SK-N-SH (cell line): ENCODE measurements around the gene ZNF442.
"Not testable (repeated sequence)": the region's sequence is repeated elsewhere in the genome, so short reads cannot be mapped to it uniquely, and the experiment has no call there.

Source experiments
- ELF1 ChIP-seq: IDR thresholded peaks from 2 replicates; pipeline ENCODE4 v1.4.0; 2012
- EP300 ChIP-seq, 2 experiments: IDR thresholded peaks; 2 replicates each; pipeline versions ENCODE4 v1.4.0 to v1.6.1; 2012; ENCODE audit warnings: borderline replicate concordance in 1 of 2, low read depth in 1 of 2, low read length in 1 of 2
- FOXM1 ChIP-seq: IDR thresholded peaks from 2 replicates; pipeline ENCODE4 v1.4.0; 2012; ENCODE audit warnings: low read depth, mild to moderate bottlenecking
- MEF2A ChIP-seq: IDR thresholded peaks from 2 replicates; pipeline ENCODE4 v1.4.0; 2012; ENCODE audit warnings: low read depth, borderline replicate concordance
- MXI1 ChIP-seq: IDR thresholded peaks from 2 replicates; pipeline ENCODE4 v1.6.1; 2012; ENCODE audit warnings: mild to moderate bottlenecking, low read depth, low read length, improper control_type of control experiment
- POLR2AphosphoS5 ChIP-seq: IDR thresholded peaks from 2 replicates; pipeline ENCODE4 v1.6.1; 2012; ENCODE audit warnings: low read depth, low read length
- SIN3A ChIP-seq: IDR thresholded peaks from 2 replicates; pipeline ENCODE4 v1.6.1; 2012; ENCODE audit warnings: low read depth, mild to moderate bottlenecking, low read length, moderate library complexity, borderline replicate concordance
- TAF1 ChIP-seq: IDR thresholded peaks from 2 replicates; pipeline ENCODE4 v1.6.1; 2012; ENCODE audit warnings: low read depth, mild to moderate bottlenecking, low read length, moderate library complexity, borderline replicate concordance
- TCF12 ChIP-seq: IDR thresholded peaks from 2 replicates; pipeline ENCODE4 v1.4.0; 2012
- YY1 ChIP-seq: IDR thresholded peaks from 2 replicates; pipeline ENCODE4 v1.4.0; 2012; ENCODE audit warnings: low read depth, mild to moderate bottlenecking
- TF ChIP-seq, protein P1 (sequence below): fragments of 200-600 bp; sonication (generic); IDR thresholded peaks from 2 replicates; pipeline ENCODE4 v1.6.1; 2017; ENCODE audit warnings: antibody characterized with exemption, mild to moderate bottlenecking, moderate library complexity
- TF ChIP-seq, protein P2 (sequence below): IDR thresholded peaks from 2 replicates; pipeline ENCODE4 v1.6.1; 2012; ENCODE audit warnings: mild to moderate bottlenecking, low read depth, low read length, moderate library complexity
- TF ChIP-seq, protein P3 (sequence below): fragments of 150-350 bp; IDR thresholded peaks from 2 replicates; pipeline ENCODE4 v1.6.1; 2017; ENCODE audit warnings: antibody characterized with exemption, low read length, low read depth, borderline replicate concordance

DNA sequence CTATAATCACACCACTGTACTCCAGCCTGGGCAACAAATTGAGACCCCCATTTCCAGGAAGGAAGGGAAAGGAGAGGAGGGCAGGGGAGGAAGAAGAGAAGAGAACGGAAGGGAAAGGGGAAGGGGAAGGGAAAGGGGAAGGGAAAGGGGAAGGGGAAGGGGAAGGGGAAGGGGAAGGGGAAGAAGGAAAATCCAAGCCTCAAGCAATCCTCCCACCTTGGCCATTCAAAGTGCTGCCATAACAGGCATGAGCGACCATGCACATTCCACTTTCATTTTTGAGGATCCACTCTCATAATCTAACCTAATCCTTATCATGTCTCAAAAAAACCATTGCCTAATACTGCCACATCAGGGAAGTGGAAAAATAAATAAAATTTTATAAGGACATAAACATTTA is 20.9 kb upstream of the ZNF442 start:
- TF ChIP-seq, protein P1, sequence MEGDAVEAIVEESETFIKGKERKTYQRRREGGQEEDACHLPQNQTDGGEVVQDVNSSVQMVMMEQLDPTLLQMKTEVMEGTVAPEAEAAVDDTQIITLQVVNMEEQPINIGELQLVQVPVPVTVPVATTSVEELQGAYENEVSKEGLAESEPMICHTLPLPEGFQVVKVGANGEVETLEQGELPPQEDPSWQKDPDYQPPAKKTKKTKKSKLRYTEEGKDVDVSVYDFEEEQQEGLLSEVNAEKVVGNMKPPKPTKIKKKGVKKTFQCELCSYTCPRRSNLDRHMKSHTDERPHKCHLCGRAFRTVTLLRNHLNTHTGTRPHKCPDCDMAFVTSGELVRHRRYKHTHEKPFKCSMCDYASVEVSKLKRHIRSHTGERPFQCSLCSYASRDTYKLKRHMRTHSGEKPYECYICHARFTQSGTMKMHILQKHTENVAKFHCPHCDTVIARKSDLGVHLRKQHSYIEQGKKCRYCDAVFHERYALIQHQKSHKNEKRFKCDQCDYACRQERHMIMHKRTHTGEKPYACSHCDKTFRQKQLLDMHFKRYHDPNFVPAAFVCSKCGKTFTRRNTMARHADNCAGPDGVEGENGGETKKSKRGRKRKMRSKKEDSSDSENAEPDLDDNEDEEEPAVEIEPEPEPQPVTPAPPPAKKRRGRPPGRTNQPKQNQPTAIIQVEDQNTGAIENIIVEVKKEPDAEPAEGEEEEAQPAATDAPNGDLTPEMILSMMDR = not testable (repeated sequence)
- not testable (repeated sequence) for TF ChIP-seq MEF2A; SIN3A; YY1; EP300 (IDR thresholded peaks at IDR 0.05; ENCODE audit: borderline replicate concordance in 1 of 2, low read depth in 1 of 2, low read length in 1 of 2); TCF12; ELF1; MXI1; POLR2AphosphoS5; FOXM1; TAF1
- TF ChIP-seq, protein P2, sequence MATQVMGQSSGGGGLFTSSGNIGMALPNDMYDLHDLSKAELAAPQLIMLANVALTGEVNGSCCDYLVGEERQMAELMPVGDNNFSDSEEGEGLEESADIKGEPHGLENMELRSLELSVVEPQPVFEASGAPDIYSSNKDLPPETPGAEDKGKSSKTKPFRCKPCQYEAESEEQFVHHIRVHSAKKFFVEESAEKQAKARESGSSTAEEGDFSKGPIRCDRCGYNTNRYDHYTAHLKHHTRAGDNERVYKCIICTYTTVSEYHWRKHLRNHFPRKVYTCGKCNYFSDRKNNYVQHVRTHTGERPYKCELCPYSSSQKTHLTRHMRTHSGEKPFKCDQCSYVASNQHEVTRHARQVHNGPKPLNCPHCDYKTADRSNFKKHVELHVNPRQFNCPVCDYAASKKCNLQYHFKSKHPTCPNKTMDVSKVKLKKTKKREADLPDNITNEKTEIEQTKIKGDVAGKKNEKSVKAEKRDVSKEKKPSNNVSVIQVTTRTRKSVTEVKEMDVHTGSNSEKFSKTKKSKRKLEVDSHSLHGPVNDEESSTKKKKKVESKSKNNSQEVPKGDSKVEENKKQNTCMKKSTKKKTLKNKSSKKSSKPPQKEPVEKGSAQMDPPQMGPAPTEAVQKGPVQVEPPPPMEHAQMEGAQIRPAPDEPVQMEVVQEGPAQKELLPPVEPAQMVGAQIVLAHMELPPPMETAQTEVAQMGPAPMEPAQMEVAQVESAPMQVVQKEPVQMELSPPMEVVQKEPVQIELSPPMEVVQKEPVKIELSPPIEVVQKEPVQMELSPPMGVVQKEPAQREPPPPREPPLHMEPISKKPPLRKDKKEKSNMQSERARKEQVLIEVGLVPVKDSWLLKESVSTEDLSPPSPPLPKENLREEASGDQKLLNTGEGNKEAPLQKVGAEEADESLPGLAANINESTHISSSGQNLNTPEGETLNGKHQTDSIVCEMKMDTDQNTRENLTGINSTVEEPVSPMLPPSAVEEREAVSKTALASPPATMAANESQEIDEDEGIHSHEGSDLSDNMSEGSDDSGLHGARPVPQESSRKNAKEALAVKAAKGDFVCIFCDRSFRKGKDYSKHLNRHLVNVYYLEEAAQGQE = not testable (repeated sequence)
- TF ChIP-seq, protein P3, sequence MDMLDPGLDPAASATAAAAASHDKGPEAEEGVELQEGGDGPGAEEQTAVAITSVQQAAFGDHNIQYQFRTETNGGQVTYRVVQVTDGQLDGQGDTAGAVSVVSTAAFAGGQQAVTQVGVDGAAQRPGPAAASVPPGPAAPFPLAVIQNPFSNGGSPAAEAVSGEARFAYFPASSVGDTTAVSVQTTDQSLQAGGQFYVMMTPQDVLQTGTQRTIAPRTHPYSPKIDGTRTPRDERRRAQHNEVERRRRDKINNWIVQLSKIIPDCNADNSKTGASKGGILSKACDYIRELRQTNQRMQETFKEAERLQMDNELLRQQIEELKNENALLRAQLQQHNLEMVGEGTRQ = not testable (repeated sequence)
